HUES48 (cell line): ENCODE results near the gene RNF144A.

Experiments
- H3K27ac ChIP-seq: one replicate; pipeline ENCODE4 v1.7.0; 2013; ENCODE audit warnings: low read depth, low read length, inconsistent platforms
- H3K27me3 ChIP-seq: 2 replicates; pipeline ENCODE4 v1.6.1; 2013; ENCODE audit warnings: mild to moderate bottlenecking, low read length; ENCODE audit not compliant: control insufficient read depth, insufficient read depth
- H3K36me3 ChIP-seq: 2 replicates; pipeline ENCODE4 v1.6.1; 2013; ENCODE audit warnings: low read length; ENCODE audit not compliant: control insufficient read depth, insufficient read depth
- H3K4me1 ChIP-seq: 2 replicates; pipeline ENCODE4 v1.6.1; 2013; ENCODE audit warnings: mild to moderate bottlenecking, low read length; ENCODE audit not compliant: control insufficient read depth, insufficient read depth
- H3K4me3 ChIP-seq: 2 replicates; pipeline ENCODE4 v1.5.1; 2013; ENCODE audit warnings: mild to moderate bottlenecking, low read depth, low read length
- H3K9ac ChIP-seq: 2 replicates; pipeline ENCODE4 v1.6.1; 2013; ENCODE audit warnings: mild to moderate bottlenecking, low read depth, low read length, moderate library complexity
- H3K9me3 ChIP-seq: 2 replicates; pipeline ENCODE4 v1.6.1; 2013; ENCODE audit warnings: low read length; ENCODE audit not compliant: control insufficient read depth, insufficient read depth

RNF144A gene

DNA sequence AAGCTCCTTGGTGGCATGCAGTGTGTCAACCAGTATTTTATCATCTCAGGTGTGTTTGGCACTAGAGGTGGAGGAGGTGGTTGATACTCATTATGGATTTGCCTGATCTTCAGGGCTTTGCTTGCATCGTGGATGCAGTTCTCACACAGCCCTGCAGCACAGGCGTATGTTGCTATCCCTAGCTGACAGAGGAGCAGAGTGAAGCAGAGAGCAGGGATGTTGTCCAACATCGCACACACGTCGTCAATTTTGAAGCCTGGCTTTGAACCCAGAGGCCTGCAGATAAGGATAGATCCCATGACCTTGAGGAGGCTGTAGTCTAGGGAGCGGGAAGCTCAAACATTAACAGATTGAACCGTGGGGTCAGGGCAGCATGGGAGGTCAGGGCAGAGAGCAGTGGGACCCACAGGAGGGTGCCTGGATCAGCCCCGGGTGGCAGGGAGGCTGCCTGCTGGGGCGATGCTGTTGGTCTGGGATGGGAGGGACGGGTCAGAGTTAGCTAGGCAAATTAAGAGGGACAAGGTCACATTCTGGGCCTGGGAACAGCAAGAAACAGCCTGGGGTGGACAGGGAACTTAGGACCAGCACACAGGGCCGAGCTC, 4.2 kb downstream of the RNF144A start:
- H3K27ac ChIP-seq: no peak overlapping the region
- H3K4me1 ChIP-seq: peaks cover 2% of the 10 kb centered on the region; the same call in 1 of the 2 replicates
- no peaks in the 10 kb centered on the region for H3K9me3 ChIP-seq
- H3K36me3 ChIP-seq: no peaks in the 10 kb centered on the region
- no peak overlapping the region for H3K4me3 ChIP-seq
- no peak overlapping the region for H3K9ac ChIP-seq
- H3K27me3 ChIP-seq: peaks cover 11% of the 10 kb centered on the region

DNA sequence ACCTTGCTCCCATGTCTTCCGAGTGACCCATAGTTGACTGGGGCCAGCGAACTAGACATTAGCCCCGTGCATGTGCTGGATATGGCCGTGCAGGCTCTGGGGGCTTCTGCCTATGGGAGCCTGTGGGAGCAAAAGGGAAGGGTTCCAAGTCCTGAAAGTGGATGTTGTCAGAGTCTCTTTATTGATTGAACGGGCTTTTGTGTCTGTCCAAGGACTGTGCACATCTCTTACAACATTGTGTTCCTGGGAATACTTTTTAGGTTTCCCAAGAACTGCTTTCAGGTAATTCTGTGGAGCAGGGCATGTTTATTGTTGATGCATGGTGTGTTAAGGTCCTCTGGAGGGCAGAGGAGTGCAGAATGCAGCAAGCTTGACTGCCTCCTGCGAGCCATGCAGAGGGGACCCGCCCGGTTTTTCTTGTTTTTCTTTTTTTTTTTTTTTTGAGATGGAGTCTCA, 5.0 kb downstream of the RNF144A start:
- Histone ChIP-seq H3K4me3 (no peak overlapping the region), H3K9me3 (no peaks in the 10 kb centered on the region), H3K27me3 (peaks cover 7% of the 10 kb centered on the region; the same call in 1 of the 2 replicates), H3K36me3 (no peaks in the 10 kb centered on the region), H3K9ac (no peak overlapping the region), H3K4me1 (peaks cover 2% of the 10 kb centered on the region; the same call in 1 of the 2 replicates), H3K27ac (no peak overlapping the region)

DNA sequence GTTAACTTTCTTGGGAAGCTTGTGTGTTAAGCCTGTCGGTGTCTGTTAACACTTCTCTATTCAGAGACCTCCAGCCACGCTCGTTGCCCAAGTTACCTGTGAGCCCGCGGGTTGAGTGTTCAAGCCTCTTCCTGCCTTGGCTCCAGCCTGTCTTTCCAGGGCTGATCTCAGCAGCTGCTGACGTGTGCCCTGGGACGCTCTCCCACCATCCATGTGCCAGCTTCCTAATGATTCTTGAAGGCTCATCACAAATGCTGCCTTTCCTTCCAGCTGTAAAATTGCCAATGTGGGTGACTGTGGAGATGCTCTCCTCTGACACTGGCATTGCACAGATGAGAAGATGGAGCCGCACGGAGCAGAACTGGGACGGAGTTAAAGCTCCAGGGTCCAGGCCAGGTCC, 6.1 kb downstream of the RNF144A start:
- Histone ChIP-seq H3K27ac (no peak overlapping the region), H3K4me3 (no peak overlapping the region), H3K36me3 (no peaks in the 10 kb centered on the region), H3K27me3 (peaks cover under 1% of the 10 kb centered on the region; the same call in 1 of the 2 replicates), H3K4me1 (peaks cover 2% of the 10 kb centered on the region; the same call in 1 of the 2 replicates), H3K9ac (no peak overlapping the region), H3K9me3 (no peaks in the 10 kb centered on the region)

DNA sequence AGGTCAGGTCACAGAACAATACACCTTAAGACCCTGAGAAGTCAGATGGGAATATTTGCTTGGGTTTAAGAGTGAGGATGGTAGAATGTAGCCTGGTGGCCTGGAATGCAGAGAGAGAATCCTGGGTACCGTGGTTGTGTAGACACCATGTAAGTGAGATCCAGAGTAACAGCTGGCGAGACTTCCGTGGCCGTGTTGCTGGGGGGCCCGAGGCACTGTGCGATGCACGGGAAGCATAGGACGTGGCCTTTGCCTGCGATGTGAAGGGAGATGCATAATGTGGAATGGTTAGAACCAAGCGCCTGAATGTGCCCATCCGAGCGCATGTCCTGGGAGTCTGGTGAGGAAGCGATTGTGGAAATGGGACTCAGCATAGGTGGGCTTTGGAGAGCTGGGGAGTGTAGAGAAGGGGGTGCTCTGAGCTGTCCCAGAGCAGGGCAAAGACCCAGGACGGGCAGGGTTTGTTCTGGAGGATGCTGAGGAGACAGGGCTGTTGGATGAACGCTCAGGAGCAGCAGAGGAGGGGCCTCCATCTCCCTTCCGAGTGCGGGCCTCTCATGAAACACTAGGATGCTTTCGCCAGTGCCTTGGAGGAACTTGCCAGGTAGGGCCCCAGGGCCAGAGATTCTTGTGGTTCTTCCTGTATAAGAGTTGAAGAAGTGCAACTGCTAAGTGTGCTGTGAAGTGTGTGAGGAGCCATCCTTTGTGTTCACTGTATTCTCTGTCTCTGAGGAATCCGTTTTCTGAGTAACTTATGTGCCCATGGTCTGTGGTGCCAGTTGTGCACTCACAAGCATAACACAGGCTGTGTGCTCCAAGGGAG, 7.1 kb downstream of the RNF144A start:
- H3K9me3 ChIP-seq: no peaks in the 10 kb centered on the region
- H3K9ac ChIP-seq: no peak overlapping the region

DNA sequence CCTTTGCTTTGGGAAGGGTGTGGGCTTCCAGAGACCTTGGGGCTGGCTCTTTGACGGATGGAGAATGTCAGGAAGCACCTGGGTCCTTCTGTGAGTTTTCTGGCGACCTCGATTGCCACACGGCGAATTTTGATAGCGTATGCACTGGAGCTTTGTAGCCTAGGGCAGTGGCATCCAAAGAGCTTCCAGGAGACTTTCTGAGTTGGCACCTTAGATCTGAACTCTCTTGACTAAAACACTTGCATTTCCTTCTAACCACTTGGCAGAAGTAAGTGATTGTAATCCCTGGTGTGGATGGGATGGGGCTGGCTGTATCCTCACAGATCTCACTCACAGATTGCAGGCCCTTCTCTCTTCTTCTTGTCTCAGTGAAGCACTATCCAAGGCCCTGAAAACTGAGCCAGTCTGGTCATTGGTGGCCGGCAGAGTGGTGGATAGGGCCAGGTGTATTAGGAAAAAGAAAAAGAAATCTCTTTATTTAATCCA, 7.8 kb downstream of the RNF144A start:
- peaks cover 2% of the 10 kb centered on the region; the same call in 1 of the 2 replicates for H3K4me1 ChIP-seq
- H3K9ac ChIP-seq: no peak overlapping the region
- no peaks in the 10 kb centered on the region for H3K27me3 ChIP-seq
- no peaks in the 10 kb centered on the region for H3K9me3 ChIP-seq
- H3K27ac ChIP-seq: no peak overlapping the region
- no peaks in the 10 kb centered on the region for H3K36me3 ChIP-seq
- H3K4me3 ChIP-seq: no peak overlapping the region

More for the DNA sequence above, 7.1 kb downstream of the RNF144A start:
- no peak overlapping the region for H3K4me3 ChIP-seq
- no peaks in the 10 kb centered on the region; the same call in 1 of the 2 replicates for H3K27me3 ChIP-seq
- no peak overlapping the region for H3K27ac ChIP-seq
- peaks cover 2% of the 10 kb centered on the region; the same call in 1 of the 2 replicates for H3K4me1 ChIP-seq
- H3K36me3 ChIP-seq: no peaks in the 10 kb centered on the region

DNA sequence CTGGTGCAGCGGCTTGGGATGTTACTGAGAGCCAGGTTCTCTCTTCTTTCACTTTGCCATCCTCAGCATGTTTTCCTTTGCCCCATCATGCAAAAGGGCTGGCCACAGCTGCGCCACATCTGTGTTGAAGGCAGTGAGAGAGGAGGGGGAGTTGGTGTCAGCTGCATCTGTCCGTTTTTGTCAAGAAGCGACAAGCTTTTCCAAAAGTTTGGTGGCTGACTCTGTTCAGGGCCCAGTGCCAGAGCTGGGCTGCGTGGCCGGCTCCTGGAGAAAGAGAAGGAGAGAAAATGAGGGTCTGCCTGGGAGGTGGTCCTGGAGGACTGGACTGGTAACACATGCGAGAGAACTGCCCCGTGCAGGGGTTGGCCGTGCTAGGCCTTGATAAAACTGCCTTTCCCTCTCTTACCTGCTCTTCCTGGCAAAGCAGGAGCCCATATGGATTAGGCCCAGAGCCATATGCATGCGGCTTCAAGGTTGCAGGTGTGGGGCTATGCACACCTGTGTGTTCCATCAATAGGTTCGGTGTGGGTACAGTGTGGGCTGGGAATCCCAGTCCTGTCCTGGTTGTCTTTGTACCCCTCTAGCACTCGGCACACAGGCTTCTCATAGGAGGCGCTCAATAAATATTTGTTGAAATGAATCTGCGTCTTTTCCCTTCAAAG, 9.0 kb downstream of the RNF144A start:
- no peaks in the 10 kb centered on the region for H3K9me3 ChIP-seq
- no peak overlapping the region for H3K9ac ChIP-seq
- H3K27ac ChIP-seq: no peak overlapping the region
- no peaks in the 10 kb centered on the region for H3K27me3 ChIP-seq
- peaks cover 4% of the 10 kb centered on the region; the same call in 1 of the 2 replicates for H3K4me1 ChIP-seq
- no peaks in the 10 kb centered on the region for H3K36me3 ChIP-seq
- no peak overlapping the region for H3K4me3 ChIP-seq

DNA sequence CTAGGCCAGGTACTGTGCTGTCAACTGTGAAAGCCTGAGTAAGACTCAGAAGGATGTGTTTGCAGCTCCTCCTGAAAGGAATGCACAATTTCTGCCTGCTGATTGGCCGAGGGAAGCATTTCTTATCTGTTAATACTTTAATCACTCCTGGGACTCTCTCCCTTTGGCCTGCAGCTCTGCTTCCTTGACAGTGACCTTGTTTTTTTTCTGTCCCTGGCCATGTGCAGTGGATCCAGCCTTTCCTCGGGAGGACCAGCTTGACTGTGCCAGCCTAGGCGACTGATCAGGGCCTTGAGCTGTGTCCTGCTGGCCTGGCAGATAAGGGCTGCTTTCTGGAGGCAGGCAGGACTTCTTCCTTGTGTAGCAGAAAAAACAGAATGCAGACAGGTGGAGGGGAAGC, 10.0 kb downstream of the RNF144A start:
- H3K36me3 ChIP-seq: no peaks in the 10 kb centered on the region
- H3K27me3 ChIP-seq: no peaks in the 10 kb centered on the region
- H3K4me1 ChIP-seq: peaks cover 11% of the 10 kb centered on the region
- H3K27ac ChIP-seq: no peak overlapping the region
- no peak overlapping the region for H3K9ac ChIP-seq
- no peak overlapping the region for H3K4me3 ChIP-seq
- H3K9me3 ChIP-seq: no peaks in the 10 kb centered on the region

DNA sequence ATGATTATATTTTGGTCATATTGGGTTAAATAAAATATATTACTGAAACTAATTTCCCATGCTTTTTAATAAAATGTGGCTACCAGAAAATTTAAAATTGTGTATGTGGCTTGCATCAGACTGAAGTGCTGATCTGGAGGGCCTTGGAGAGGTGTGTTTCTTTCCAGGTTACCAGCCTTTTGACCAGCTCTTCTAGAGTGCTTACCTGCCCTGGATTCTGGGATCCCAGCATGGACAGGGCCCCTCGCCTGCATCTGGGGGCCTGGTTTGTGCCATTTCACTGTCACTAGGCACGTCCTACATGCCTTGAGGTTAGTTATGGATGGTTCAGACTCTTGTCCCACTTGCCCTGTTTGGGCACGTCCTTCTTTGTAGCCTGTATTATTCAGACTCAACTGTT, 10.5 kb downstream of the RNF144A start:
- Histone ChIP-seq H3K4me3 (no peak overlapping the region), H3K27ac (no peak overlapping the region), H3K36me3 (no peaks in the 10 kb centered on the region), H3K9me3 (no peaks in the 10 kb centered on the region), H3K9ac (no peak overlapping the region), H3K4me1 (peaks cover 15% of the 10 kb centered on the region), H3K27me3 (no peaks in the 10 kb centered on the region)

DNA sequence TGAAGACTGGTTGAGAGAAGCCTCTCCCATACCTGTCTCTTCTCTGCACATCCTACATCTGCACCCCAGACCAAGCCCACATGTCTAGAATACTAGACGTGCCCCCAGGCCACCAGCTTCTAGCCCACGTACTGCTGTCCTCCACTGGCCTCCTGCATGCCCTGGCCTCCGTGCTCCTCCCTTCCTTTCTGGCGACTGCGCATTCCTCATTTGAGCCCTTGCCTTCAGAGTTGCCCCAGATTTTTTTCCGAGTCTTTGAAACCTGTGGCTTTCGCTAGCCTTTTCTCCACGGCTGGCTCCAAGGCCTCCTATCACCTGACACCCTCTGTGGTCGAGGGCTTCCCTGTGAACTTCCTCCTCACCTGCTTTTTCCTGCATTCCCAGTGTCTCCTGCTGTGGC, 11.2 kb downstream of the RNF144A start:
- no peak overlapping the region for H3K27ac ChIP-seq
- H3K9ac ChIP-seq: no peak overlapping the region
- H3K9me3 ChIP-seq: no peaks in the 10 kb centered on the region
- no peak overlapping the region for H3K4me3 ChIP-seq
- no peaks in the 10 kb centered on the region for H3K27me3 ChIP-seq
- peaks cover 21% of the 10 kb centered on the region for H3K4me1 ChIP-seq
- H3K36me3 ChIP-seq: no peaks in the 10 kb centered on the region

DNA sequence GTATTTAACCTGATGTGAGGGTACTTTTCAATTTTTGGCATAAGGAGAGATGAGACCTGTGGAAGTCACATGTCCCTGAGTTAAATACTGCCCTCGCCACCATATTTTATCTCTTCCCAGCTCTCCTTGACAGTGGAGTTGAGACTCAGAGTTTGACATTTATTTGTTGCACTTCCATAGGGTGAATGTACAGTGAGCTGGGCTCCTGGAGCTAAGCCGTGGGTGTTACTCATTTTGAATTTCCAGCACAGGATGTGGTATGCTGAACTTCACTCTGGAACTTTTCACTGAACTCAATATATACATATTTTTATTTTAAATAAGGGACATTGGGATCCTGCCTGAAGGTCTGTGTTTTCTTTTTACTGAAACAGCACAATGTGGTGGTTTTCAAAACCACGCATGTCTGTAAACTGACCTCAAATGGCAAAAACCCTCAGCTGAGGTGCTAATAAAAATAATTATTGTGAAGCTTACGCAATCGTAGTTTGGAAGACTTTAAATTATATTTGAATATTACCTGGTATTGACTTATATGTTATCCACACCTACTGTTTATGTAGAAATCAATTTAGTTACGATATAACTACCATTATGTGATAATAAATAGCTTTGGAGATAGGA, 12.1 kb downstream of the RNF144A start:
- H3K9me3 ChIP-seq: no peaks in the 10 kb centered on the region
- H3K36me3 ChIP-seq: no peaks in the 10 kb centered on the region
- no peak overlapping the region for H3K27ac ChIP-seq
- no peak overlapping the region for H3K9ac ChIP-seq
- no peaks in the 10 kb centered on the region for H3K27me3 ChIP-seq
- peaks cover 21% of the 10 kb centered on the region for H3K4me1 ChIP-seq
- H3K4me3 ChIP-seq: no peak overlapping the region
